Esophagus (tissue), 2 donors: ENCODE data around the gene FHIT. TPM values are rescaled to one million over a fixed set of nuclear protein-coding genes. Genes with fewer than 3 reads are reported as not detected.

Experiments used
- H3K27ac ChIP-seq, 2 donors: one replicate each; pipeline ENCODE4 v1.5.1; 2013; ENCODE audit warnings: low read depth in 2 of 2, mild to moderate bottlenecking in 2 of 2, inconsistent platforms in 1 of 2, low read length in 1 of 2, moderate library complexity in 1 of 2
- H3K27me3 ChIP-seq, 2 donors: one replicate each; pipeline ENCODE4 v1.6.1; 2013; ENCODE audit warnings: low read length in 2 of 2, control low read depth in 1 of 2, mild to moderate bottlenecking in 1 of 2; ENCODE audit not compliant: insufficient read depth in 2 of 2, control insufficient read depth in 1 of 2
- H3K36me3 ChIP-seq, 2 donors: one replicate each; pipeline ENCODE4 v1.6.1; 2013; ENCODE audit warnings: low read length in 1 of 2; ENCODE audit not compliant: control insufficient read depth in 2 of 2, insufficient read depth in 2 of 2
- H3K4me1 ChIP-seq, 2 donors: one replicate each; pipeline ENCODE4 v1.6.1; 2013; ENCODE audit warnings: low read length in 1 of 2; ENCODE audit not compliant: control insufficient read depth in 2 of 2, insufficient read depth in 2 of 2
- H3K4me3 ChIP-seq, 2 donors: one replicate each; pipeline ENCODE4 v1.5.1; 2013; ENCODE audit warnings: low read length in 2 of 2, mild to moderate bottlenecking in 2 of 2, low read depth in 1 of 2, moderate library complexity in 1 of 2
- H3K9me3 ChIP-seq, 2 donors: one replicate each; pipeline ENCODE4 v1.6.1; 2013; ENCODE audit warnings: mild to moderate bottlenecking in 2 of 2, low read depth in 1 of 2, low read length in 1 of 2, moderate library complexity in 1 of 2; ENCODE audit not compliant: control insufficient read depth in 2 of 2, insufficient read depth in 1 of 2
- WGBS, 2 donors: extraction: QIAGEN DNeasy Blood & Tissue Kit; methylation state at CpG; one replicate each; pipeline ENCODE4 v1.1.7; 2013; 5-methylcytosine and 5-hydroxymethylcytosine counted together
- polyA plus RNA-seq, 2 donors: library from polyadenylated mRNA; stranded (reverse); fragments of 200-250 nt; gene quantifications; one replicate each; pipeline ENCODE4 v1.2.3, GENCODE V29; 2013
- donor health status: healthy with polysubstance abuse.
- donor health status: Bipolar disorder and iron deficiency.

Gene FHIT
- polyA plus RNA-seq, 2 donors, result 3.4 to 5.0 TPM

- no peak overlapping the region for H3K4me3 ChIP-seq
- no peaks in the 10 kb centered on the region for H3K9me3 ChIP-seq
- no peak overlapping the region for H3K27ac ChIP-seq
- H3K4me1 ChIP-seq, result no peaks in the 10 kb centered on the region
- H3K27me3 ChIP-seq, result no peaks in the 10 kb centered on the region
- WGBS, 2 donors, result 73 to 77% methylated on average over 2 of the region's 2 CpGs
- H3K36me3 ChIP-seq, result no peaks in the 10 kb centered on the region
These were observed 438.8 kb downstream of the FHIT start for GRCh38 chr3:60812502-60812901.

GRCh38 chr3:60810881-60811280 is 440.4 kb downstream of the FHIT start:
- no peaks in the 10 kb centered on the region for H3K4me1 ChIP-seq
- no peaks in the 10 kb centered on the region for H3K27me3 ChIP-seq
- H3K9me3 ChIP-seq, result no peaks in the 10 kb centered on the region
- WGBS, 2 donors, result 79 to 83% methylated on average over 4 of the region's 4 CpGs
- no peaks in the 10 kb centered on the region for H3K36me3 ChIP-seq
- no peak overlapping the region for H3K4me3 ChIP-seq
- no peak overlapping the region for H3K27ac ChIP-seq

GRCh38 chr3:60809857-60810610 is 441.2 kb downstream of the FHIT start:
- Histone ChIP-seq H3K4me3 (no peak overlapping the region), H3K4me1 (no peaks in the 10 kb centered on the region), H3K9me3 (no peaks in the 10 kb centered on the region), H3K27me3 (no peaks in the 10 kb centered on the region), H3K27ac (no peak overlapping the region), H3K36me3 (no peaks in the 10 kb centered on the region)
- 40 to 55% methylated on average over 4 of the region's 4 CpGs for WGBS, 2 donors

GRCh38 chr3:60803216-60804173 is 447.8 kb downstream of the FHIT start:
- WGBS, 2 donors, result 68 to 86% methylated on average over 19 of the region's 19 CpGs
- H3K27ac ChIP-seq, result no peak overlapping the region
- no peaks in the 10 kb centered on the region for H3K27me3 ChIP-seq
- H3K36me3 ChIP-seq, result no peaks in the 10 kb centered on the region
- H3K4me1 ChIP-seq, result no peaks in the 10 kb centered on the region
- no peaks in the 10 kb centered on the region for H3K9me3 ChIP-seq
- H3K4me3 ChIP-seq, result no peak overlapping the region

DNA sequence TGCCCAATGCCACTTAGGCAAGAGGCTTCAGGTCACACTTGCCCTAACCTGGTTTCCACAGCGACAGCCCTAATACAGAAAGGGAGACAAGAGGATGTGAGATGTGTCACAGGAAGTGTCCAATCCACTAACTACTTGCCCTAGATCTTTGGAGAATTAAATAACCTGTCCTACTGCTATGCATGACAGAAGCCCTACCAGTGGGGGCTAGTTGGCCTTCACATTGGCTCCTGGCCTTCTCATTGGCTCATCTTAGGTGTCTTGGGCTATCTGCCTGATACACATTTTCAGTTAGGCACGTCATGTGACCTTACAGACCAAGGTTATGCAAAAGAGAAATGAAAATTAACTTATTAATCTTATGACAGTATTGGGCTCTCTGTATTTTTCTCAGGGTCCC is 449.9 kb downstream of the FHIT start:
- no peaks in the 10 kb centered on the region for H3K36me3 ChIP-seq
- WGBS, 2 donors, result 86 to 87% methylated on average over 2 of the region's 2 CpGs
- H3K9me3 ChIP-seq, result no peaks in the 10 kb centered on the region
- H3K4me1 ChIP-seq, result no peaks in the 10 kb centered on the region
- H3K27ac ChIP-seq, result no peak overlapping the region
- no peaks in the 10 kb centered on the region for H3K27me3 ChIP-seq
- H3K4me3 ChIP-seq, result no peak overlapping the region

DNA sequence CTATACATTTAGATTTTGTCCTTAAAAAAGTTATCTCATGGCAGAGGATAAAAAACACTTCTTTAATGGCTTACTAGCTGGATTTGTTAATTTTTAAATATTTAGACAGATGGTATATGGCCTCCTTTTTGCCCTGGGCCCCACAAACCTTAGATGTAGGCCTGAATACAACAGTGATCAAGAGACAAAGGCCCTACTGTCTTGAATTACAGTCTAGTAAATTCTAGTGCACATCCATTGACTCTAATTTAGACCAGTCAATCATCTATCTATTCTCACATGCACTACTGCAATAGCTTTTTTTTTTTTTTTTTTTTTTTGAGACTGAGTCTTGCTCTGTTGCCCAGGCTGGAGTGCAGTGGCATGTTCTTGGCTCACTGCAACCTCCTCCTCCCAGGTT is 452.8 kb downstream of the FHIT start:
- H3K4me3 ChIP-seq, result no peak overlapping the region
- H3K27me3 ChIP-seq, result no peaks in the 10 kb centered on the region
- H3K9me3 ChIP-seq, result no peaks in the 10 kb centered on the region
- no peaks in the 10 kb centered on the region for H3K36me3 ChIP-seq
- no peak overlapping the region for H3K27ac ChIP-seq
- no peaks in the 10 kb centered on the region for H3K4me1 ChIP-seq

DNA sequence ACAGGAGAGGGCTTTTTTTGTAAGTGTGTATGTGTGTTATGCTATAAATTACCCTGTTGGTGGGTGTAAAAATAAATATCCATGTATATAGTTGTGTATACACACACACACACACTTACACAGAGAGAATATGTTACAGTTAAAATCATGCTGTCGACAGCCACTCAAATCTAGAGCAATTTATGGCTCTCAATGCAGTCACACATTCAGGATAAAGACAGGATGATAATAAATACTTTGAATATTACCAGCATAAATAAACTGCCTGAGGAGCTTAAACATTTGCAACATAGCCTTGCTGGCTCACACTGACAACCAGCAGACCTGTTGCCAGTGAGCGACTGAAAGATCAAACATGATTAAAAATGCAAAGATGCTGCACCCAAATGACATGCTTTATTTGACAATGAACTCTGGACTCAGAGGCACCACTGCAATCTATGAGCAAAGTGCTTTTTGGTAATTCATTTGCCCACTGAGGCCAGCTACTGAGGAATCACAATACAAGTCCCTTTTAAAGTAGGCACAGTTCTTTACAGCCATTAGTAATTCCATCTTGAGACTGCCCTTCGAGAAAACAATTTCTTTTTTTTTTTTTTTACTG is 458.9 kb downstream of the FHIT start:
- Histone ChIP-seq H3K27ac (no peak overlapping the region), H3K4me3 (no peak overlapping the region), H3K27me3 (no peaks in the 10 kb centered on the region), H3K36me3 (no peaks in the 10 kb centered on the region), H3K4me1 (no peaks in the 10 kb centered on the region), H3K9me3 (no peaks in the 10 kb centered on the region)
- WGBS, 2 donors, result 59 to 60% methylated on average over 3 of the region's 3 CpGs

GRCh38 chr3:60788185-60788584 is 463.1 kb downstream of the FHIT start:
- Histone ChIP-seq H3K27me3 (no peaks in the 10 kb centered on the region), H3K9me3 (no peaks in the 10 kb centered on the region), H3K27ac (no peak overlapping the region), H3K4me3 (no peak overlapping the region), H3K4me1 (no peaks in the 10 kb centered on the region), H3K36me3 (no peaks in the 10 kb centered on the region)
- WGBS, 2 donors, result 95 to 96% methylated on average over 3 of the region's 3 CpGs

DNA sequence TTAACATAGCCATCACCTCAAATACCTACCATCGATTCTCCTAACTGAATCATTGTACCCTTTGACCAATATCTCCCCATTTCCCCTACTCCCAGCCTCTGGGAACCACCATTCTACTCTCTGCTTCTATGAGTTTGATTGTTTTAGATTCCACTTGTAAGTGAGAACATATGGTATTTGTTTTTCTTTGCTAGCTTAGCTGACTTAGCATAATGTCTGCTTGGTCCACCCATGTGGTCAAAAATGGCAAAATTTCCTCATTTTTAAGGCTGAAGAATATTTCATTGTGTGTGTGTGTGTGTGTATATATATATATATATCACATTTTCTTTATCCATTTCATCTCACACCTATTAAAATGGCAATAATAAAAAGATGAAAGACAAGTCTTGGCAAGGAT is 469.3 kb downstream of the FHIT start:
- no peaks in the 10 kb centered on the region for H3K36me3 ChIP-seq
- peaks cover 0 to 5% of the 10 kb centered on the region in 2 donors for H3K9me3 ChIP-seq
- H3K27me3 ChIP-seq, result no peaks in the 10 kb centered on the region
- H3K4me1 ChIP-seq, result no peaks in the 10 kb centered on the region
- H3K27ac ChIP-seq, result no peak overlapping the region
- WGBS, 2 donors, result 40 to 56% methylated on average over 1 of the region's 1 CpG
- no peak overlapping the region for H3K4me3 ChIP-seq
